SU-DHL-6 (cell line): ENCODE data around the gene VDR.
"Not testable (repeated sequence)": the region's sequence is repeated elsewhere in the genome, so short reads cannot be mapped to it uniquely, and the experiment has no call there.

Experiments used
- H2AFZ ChIP-seq: fragments of 200-600 bp; sonication (generic); 2 replicates; pipeline ENCODE4 v1.6.1; 2014; ENCODE audit warnings: low read depth, mild to moderate bottlenecking, moderate library complexity, mixed read lengths, antibody characterized with exemption, low read length; ENCODE audit not compliant: severe bottlenecking
- H3F3A ChIP-seq: fragments of 200-600 bp; shearing (Covaris generic); 2 replicates; pipeline ENCODE4 v1.6.0; 2016; ENCODE audit warnings: antibody characterized with exemption, mild to moderate bottlenecking; ENCODE audit not compliant: insufficient read depth
- H3K27ac ChIP-seq: fragments of 200-600 bp; sonication (generic); 2 replicates; pipeline ENCODE4 v1.5.1; 2016; ENCODE audit warnings: low read depth, mild to moderate bottlenecking, low read length, moderate library complexity, mixed read lengths
- H3K27me3 ChIP-seq: fragments of 200-600 bp; sonication (generic), shearing (Covaris generic); 2 replicates; pipeline ENCODE4 v1.6.0; 2014; ENCODE audit warnings: mild to moderate bottlenecking, low read length
- H3K36me3 ChIP-seq: fragments of 200-600 bp; sonication (generic); 2 replicates; pipeline ENCODE4 v1.6.1; 2014; ENCODE audit warnings: mild to moderate bottlenecking, low read length, mixed read lengths
- H3K4me2 ChIP-seq: fragments of 300-600, 200-600 bp; shearing (Covaris generic), sonication (generic); 2 replicates; pipeline ENCODE4 v1.6.0; 2014; ENCODE audit warnings: low read length, low read depth, mild to moderate bottlenecking; ENCODE audit not compliant: poor library complexity, severe bottlenecking
- H3K4me3 ChIP-seq: fragments of 200-600 bp; sonication (generic); 2 replicates; pipeline ENCODE4 v1.5.1; 2014; ENCODE audit warnings: antibody characterized with exemption, low read length, mild to moderate bottlenecking, mixed read lengths; ENCODE audit not compliant: insufficient read depth, poor library complexity, severe bottlenecking
- H3K79me2 ChIP-seq: fragments of 200-600 bp; sonication (generic); 2 replicates; pipeline ENCODE4 v1.6.1; 2014; ENCODE audit warnings: mild to moderate bottlenecking, low read length, moderate library complexity; ENCODE audit not compliant: insufficient read depth
- H3K9ac ChIP-seq: fragments of 200-600 bp; sonication (generic); 2 replicates; pipeline ENCODE4 v1.7.0; 2014; ENCODE audit warnings: mild to moderate bottlenecking, low read length
- H3K9me2 ChIP-seq: fragments of 200-600 bp; sonication (generic); replicated peaks from 2 replicates; pipeline ENCODE4 v1.6.1; 2014; ENCODE audit warnings: low read length; ENCODE audit not compliant: insufficient read depth
- H3K9me3 ChIP-seq: fragments of 200-600 bp; sonication (generic); 2 replicates; pipeline ENCODE4 v1.6.1; 2014; ENCODE audit warnings: low read length, mixed read lengths; ENCODE audit not compliant: insufficient read depth
- H4K20me1 ChIP-seq: fragments of 200-600 bp; sonication (generic); 2 replicates; pipeline ENCODE4 v1.6.1; 2014; ENCODE audit warnings: low read depth, mild to moderate bottlenecking, antibody characterized with exemption, low read length, moderate library complexity, mixed read lengths
- CTCF ChIP-seq: fragments of 200-600 bp; sonication (generic); IDR thresholded peaks from one replicate; pipeline ENCODE4 v1.5.1; 2017; ENCODE audit warnings: antibody characterized with exemption, mild to moderate bottlenecking, low read length, moderate library complexity; ENCODE audit not compliant: insufficient read depth, poor library complexity, severe bottlenecking
- EZH2phosphoT487 ChIP-seq: fragments of 200-600 bp; sonication (generic), shearing (Covaris generic); conservative IDR thresholded peaks from 2 replicates; pipeline ENCODE4 v1.6.1; 2018; ENCODE audit warnings: mild to moderate bottlenecking, antibody characterized with exemption, low read length, moderate library complexity, mixed read lengths

The VDR gene

GRCh38 chr12:47844264-47845019, 60.4 kb downstream of the VDR start:
- H3K4me2 ChIP-seq, result no peak overlapping the region

GRCh38 chr12:47843226-47843980, 61.4 kb downstream of the VDR start:
- Histone ChIP-seq H3K4me3 (no peak overlapping the region), H2AFZ (no peak overlapping the region), H3K36me3 (no peaks in the 10 kb centered on the region), H4K20me1 (no peaks in the 10 kb centered on the region), H3K27me3 (no peaks in the 10 kb centered on the region), H3F3A (no peaks in the 10 kb centered on the region), H3K79me2 (no peaks in the 10 kb centered on the region), H3K9ac (no peak overlapping the region), H3K9me2 (no peaks in the 10 kb centered on the region), H3K27ac (no peak overlapping the region), H3K4me2 (no peak overlapping the region), H3K9me3 (no peaks in the 10 kb centered on the region)
- no peak for TF ChIP-seq CTCF
- TF ChIP-seq EZH2phosphoT487, result no peak

More at GRCh38 chr12:47844264-47845019, 60.4 kb downstream of the VDR start:
- no peaks in the 10 kb centered on the region for H4K20me1 ChIP-seq
- no peaks in the 10 kb centered on the region for H3F3A ChIP-seq
- H3K9me3 ChIP-seq, result no peaks in the 10 kb centered on the region
- H3K27ac ChIP-seq, result no peak overlapping the region
- no peaks in the 10 kb centered on the region for H3K27me3 ChIP-seq
- H3K36me3 ChIP-seq, result no peaks in the 10 kb centered on the region
- H3K9ac ChIP-seq, result no peak overlapping the region
- no peak overlapping the region for H3K4me3 ChIP-seq
- H2AFZ ChIP-seq, result no peak overlapping the region
- no peaks in the 10 kb centered on the region for H3K79me2 ChIP-seq
- no peak for TF ChIP-seq EZH2phosphoT487
- TF ChIP-seq CTCF, result no peak
- H3K9me2 ChIP-seq, result no peaks in the 10 kb centered on the region

- not testable (repeated sequence) for H4K20me1 ChIP-seq, H3K9me3 ChIP-seq, H3K27me3 ChIP-seq, H3K79me2 ChIP-seq, H3K9me2 ChIP-seq, H3F3A ChIP-seq, H2AFZ ChIP-seq, H3K4me2 ChIP-seq, H3K9ac ChIP-seq, H3K4me3 ChIP-seq, H3K27ac ChIP-seq, H3K36me3 ChIP-seq
Observed at GRCh38 chr12:47842543-47842942, 62.3 kb downstream of the VDR start.

GRCh38 chr12:47841910-47842309, 62.9 kb downstream of the VDR start:
- Histone ChIP-seq H3F3A (peaks cover 4% of the 10 kb centered on the region), H3K9me3 (no peaks in the 10 kb centered on the region), H3K4me2 (no peak overlapping the region), H3K79me2 (no peaks in the 10 kb centered on the region), H4K20me1 (no peaks in the 10 kb centered on the region), H3K36me3 (no peaks in the 10 kb centered on the region), H3K4me3 (no peak overlapping the region), H2AFZ (no peak overlapping the region), H3K9ac (no peak overlapping the region), H3K9me2 (no peaks in the 10 kb centered on the region), H3K27me3 (no peaks in the 10 kb centered on the region), H3K27ac (no peak overlapping the region)
- TF ChIP-seq CTCF (no peak), EZH2phosphoT487 (no peak)
